ENCODE measurements around the gene RANBP10. TPM values are rescaled to one million over a fixed set of nuclear protein-coding genes. Genes with fewer than 3 reads are reported as not detected.

The RANBP10 gene
- total and polyA plus RNA-seq, 2 of the 13 experiments (the other 11 are each of a cell fraction or from before 2014, with no cell fraction given): 9.2 to 22.7 TPM

DNA sequence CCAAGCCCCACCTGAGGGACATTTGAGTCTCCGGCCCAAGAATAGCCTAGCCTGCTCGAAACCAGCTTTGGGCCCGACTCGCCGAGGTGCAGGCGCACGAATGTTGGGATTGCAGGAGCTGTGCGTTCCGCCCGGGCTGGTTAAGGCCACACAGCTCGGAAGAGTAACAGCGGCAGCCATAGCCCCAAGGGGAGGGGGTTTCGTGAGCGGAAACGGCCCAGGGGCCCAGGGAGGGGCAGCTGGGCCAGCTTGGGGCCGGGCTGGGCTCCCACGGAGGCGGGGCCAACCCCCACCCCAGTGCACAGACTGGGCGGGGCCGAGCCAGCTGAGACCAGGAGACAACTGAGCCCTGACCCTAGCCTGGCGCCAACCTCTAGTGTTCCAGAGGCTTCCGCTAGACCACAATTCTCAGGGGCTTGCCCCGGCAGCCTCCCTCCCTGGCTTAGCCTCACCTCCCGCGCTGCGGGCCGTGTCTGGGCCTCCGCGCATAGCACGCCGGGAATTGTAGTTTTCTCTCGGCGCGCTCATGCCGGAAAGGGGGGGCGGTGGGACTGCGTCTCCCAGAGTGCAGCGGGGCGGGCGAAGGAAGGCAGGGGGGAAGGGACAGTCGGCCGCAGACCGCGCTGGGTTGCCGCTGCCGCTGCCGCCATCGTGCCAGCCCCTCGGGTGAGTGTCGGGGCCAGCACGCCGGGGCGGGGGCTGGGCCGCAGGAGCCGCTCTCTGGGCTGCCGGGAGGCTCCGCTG is 40.1 kb upstream of the RANBP10 start, which contains the start of gene NUTF2 (continued):
- TF ChIP-seq ZFP36 (IDR thresholded peaks at IDR 0.05; ENCODE audit: borderline replicate concordance, low read depth, low read length, partially characterized antibody) (no peak), ZNF703 (CRISPR knock-in tag; IDR thresholded peaks at IDR 0.05; ENCODE audit: borderline replicate concordance) (peak; percentile 83; the same call in 1 of the 2 replicates), EED (CRISPR knock-in tag; IDR thresholded peaks at IDR 0.05) (0 out of 2 replicates have a peak, but pooled peaks have one; percentile 14), ZSCAN30 (CRISPR knock-in tag; IDR thresholded peaks at IDR 0.05) (peak; percentile 91), TAF1 (CRISPR knock-in tag; IDR thresholded peaks at IDR 0.05) (peak; percentile 71), ELF4 (CRISPR knock-in tag; IDR thresholded peaks at IDR 0.05; ENCODE audit: borderline replicate concordance) (peak; percentile 70; the same call in 1 of the 2 replicates), FLYWCH1 (CRISPR knock-in tag; IDR thresholded peaks at IDR 0.05) (no peak), ZNF20 (CRISPR knock-in tag; IDR thresholded peaks at IDR 0.05) (no peak), ZNF33A (CRISPR knock-in tag; IDR thresholded peaks at IDR 0.05; ENCODE audit: borderline replicate concordance) (peak; percentile 65; the same call in 1 of the 2 replicates), NCOA2 (CRISPR knock-in tag; IDR thresholded peaks at IDR 0.05) (peak; percentile 51; the same call in 1 of the 2 replicates), MAFG (CRISPR knock-in tag; IDR thresholded peaks at IDR 0.05) (no peak), RXRB (CRISPR knock-in tag; IDR thresholded peaks at IDR 0.05; ENCODE audit: borderline replicate concordance) (peak; percentile 82), TGIF2 (CRISPR knock-in tag; IDR thresholded peaks at IDR 0.05) (peak; percentile 63; the same call in 1 of the 2 replicates), ARHGAP35 (CRISPR knock-in tag; IDR thresholded peaks at IDR 0.05; ENCODE audit: borderline replicate concordance) (0 out of 2 replicates have a peak, but pooled peaks have one; percentile 92)
- TF ChIP-seq, protein P1, sequence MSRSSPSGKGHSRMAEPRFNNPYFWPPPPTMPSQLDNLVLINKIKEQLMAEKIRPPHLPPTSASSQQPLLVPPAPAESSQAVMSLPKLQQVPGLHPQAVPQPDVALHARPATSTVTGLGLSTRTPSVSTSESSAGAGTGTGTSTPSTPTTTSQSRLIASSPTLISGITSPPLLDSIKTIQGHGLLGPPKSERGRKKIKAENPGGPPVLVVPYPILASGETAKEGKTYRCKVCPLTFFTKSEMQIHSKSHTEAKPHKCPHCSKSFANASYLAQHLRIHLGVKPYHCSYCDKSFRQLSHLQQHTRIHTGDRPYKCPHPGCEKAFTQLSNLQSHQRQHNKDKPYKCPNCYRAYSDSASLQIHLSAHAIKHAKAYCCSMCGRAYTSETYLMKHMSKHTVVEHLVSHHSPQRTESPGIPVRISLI (CRISPR knock-in tag; IDR thresholded peaks at IDR 0.05; ENCODE audit: borderline replicate concordance): no peak; the same call in 1 of the 2 replicates
- TF ChIP-seq, protein P2, sequence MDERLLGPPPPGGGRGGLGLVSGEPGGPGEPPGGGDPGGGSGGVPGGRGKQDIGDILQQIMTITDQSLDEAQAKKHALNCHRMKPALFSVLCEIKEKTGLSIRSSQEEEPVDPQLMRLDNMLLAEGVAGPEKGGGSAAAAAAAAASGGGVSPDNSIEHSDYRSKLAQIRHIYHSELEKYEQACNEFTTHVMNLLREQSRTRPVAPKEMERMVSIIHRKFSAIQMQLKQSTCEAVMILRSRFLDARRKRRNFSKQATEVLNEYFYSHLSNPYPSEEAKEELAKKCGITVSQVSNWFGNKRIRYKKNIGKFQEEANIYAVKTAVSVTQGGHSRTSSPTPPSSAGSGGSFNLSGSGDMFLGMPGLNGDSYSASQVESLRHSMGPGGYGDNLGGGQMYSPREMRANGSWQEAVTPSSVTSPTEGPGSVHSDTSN (CRISPR knock-in tag; IDR thresholded peaks at IDR 0.05): no peak
- TF ChIP-seq, protein P3, sequence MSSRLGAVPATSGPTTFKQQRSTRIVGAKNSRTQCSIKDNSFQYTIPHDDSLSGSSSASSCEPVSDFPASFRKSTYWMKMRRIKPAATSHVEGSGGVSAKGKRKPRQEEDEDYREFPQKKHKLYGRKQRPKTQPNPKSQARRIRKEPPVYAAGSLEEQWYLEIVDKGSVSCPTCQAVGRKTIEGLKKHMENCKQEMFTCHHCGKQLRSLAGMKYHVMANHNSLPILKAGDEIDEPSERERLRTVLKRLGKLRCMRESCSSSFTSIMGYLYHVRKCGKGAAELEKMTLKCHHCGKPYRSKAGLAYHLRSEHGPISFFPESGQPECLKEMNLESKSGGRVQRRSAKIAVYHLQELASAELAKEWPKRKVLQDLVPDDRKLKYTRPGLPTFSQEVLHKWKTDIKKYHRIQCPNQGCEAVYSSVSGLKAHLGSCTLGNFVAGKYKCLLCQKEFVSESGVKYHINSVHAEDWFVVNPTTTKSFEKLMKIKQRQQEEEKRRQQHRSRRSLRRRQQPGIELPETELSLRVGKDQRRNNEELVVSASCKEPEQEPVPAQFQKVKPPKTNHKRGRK (CRISPR knock-in tag; IDR thresholded peaks at IDR 0.05): no peak
- TF ChIP-seq, protein P4, sequence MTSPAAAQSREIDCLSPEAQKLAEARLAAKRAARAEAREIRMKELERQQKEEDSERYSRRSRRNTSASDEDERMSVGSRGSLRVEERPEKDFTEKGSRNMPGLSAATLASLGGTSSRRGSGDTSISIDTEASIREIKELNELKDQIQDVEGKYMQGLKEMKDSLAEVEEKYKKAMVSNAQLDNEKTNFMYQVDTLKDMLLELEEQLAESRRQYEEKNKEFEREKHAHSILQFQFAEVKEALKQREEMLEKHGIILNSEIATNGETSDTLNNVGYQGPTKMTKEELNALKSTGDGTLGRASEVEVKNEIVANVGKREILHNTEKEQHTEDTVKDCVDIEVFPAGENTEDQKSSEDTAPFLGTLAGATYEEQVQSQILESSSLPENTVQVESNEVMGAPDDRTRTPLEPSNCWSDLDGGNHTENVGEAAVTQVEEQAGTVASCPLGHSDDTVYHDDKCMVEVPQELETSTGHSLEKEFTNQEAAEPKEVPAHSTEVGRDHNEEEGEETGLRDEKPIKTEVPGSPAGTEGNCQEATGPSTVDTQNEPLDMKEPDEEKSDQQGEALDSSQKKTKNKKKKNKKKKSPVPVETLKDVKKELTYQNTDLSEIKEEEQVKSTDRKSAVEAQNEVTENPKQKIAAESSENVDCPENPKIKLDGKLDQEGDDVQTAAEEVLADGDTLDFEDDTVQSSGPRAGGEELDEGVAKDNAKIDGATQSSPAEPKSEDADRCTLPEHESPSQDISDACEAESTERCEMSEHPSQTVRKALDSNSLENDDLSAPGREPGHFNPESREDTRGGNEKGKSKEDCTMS (CRISPR knock-in tag; conservative IDR thresholded peaks at IDR 0.05): no peak

Measured in HepG2 (cell line).